Fibroblast of skin of right quadriceps (primary cell): Measurements from ENCODE around the gene TSNAXIP1.
A peak's percentile ranks its signal among the peaks of the same experiment; 100 is the strongest.

Experiments used
- DNase-seq: peaks from one replicate; pipeline ENCODE4 v3.0.0-alpha.2; 2013

Gene TSNAXIP1

DNA sequence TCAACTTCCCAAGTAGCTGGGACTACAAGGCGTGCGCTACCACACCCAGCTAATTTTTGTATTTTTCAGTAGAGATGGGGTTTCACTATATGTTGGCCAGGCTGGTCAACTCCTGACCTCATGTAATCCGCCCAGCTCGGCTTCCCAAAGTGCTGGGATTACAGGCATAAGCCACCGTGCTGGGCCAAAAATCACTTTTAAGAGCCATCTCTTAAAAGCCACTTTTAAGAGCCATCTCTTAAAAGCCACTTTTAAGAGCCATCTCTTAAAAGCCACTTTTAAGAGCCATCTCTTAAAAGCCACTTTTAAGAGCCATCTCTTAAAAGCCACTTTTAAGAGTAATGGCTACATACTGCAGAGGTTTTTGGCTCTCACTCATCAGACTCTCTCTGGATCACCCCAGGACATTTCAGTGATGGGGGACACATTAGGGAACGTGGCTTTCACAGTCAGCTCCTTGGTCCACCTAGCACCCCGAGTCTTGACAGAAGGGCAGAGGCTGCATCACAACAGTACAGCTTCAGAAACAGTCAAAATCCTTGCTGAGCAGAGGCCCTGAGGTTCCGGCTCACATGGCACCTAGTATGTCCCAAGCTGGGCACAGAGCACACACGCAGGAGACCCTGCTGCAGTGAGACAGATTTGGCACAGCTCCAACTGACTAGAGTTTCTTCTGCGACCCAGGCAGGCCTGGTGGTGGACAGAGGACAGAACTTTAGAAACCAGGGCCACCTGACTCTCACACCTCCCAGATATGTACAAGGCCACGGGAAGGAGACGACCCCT is 23.9 kb upstream of the TSNAXIP1 start:
- DNase-seq = no peak

DNA sequence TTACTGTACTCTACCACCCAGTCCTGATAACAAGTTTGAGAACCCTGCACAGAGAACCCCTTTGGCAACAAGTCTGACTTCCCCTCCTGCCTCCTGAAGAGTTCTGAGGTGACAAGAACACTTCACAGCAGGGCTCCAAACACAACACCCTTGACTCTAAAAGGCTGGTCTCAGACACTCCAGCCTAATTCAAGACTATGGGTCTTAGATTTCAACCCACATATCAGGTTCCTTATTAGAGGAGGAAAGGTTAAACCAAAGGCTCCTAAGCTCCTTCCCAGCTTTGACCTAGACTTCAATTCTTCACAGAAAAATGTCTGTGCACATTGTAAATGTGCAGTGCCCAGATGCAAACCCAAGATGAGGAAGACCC is 23.4 kb upstream of the TSNAXIP1 start:
- DNase-seq = no peak

DNA sequence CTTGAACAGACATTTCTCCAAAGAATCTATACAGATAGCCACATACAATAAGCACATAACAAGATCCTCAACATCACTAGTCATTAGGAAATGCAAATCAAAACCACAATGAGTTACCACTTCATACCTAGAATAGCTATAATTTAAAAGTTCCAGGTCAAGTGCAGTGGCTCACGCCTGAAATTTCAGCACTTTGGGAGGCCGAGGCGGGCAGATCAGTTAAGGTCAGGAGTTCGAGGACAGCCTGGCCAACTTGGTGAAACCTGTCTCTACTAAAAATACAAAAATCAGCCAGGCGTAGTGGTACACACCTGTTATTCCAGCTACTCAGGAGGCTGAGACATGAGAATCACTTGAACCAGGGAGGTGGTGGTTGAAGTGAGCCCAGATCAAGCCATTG is 20.2 kb upstream of the TSNAXIP1 start:
- DNase-seq = no peak

GRCh38 chr16:67790071-67790470 is 16.6 kb upstream of the TSNAXIP1 start:
- DNase-seq = no peak

- no peak for DNase-seq
Observed at GRCh38 chr16:67796099-67796718, 10.5 kb upstream of the TSNAXIP1 start.

GRCh38 chr16:67800338-67800926 is 6.3 kb upstream of the TSNAXIP1 start:
- no peak for DNase-seq

DNA sequence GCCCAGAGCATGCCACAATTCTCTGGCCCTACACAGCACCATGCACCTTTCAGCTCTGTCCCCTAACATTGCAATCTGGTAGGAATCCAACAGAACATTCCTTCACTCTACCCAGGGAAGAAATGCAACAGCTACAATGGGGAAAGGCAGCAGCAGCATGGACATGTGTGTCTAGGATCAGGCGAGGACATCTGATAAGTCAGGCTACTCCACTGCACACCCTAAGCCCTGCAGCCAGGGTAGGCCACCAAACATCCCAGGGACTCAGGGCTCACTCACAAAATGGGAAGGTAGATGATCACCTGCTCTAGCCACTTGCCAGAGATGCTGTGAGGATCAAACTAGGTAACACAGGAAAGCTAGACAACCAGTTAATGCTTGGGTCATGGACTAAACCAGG is 5.4 kb upstream of the TSNAXIP1 start:
- no peak for DNase-seq

DNA sequence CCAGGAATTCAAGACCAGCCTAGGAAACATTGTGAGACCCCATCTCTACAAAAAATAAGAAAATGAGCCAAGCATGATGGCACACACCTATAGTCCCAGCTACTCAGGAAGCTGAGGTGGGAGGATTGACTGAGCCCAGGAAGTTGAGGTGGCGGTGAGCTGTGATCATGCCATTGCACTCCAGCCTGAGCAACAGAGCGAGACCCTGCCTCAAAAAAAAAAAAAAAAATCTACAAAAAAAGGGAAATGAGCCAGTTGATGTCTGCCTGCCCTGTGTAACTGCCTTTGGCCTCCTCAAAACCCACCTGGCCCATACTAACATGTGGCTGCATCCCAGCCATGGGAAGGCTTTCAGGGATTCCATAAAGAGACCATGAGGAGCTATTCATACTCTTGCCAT is 4.8 kb upstream of the TSNAXIP1 start:
- DNase-seq = no peak

- no peak for DNase-seq
Observed at GRCh38 chr16:67803894-67804293, 2.8 kb upstream of the TSNAXIP1 start.

- DNase-seq = no peak
Observed at GRCh38 chr16:67804853-67805542, 1.7 kb upstream of the TSNAXIP1 start.

GRCh38 chr16:67805718-67806427 is 816 bp upstream of the TSNAXIP1 start:
- DNase-seq = no peak

DNA sequence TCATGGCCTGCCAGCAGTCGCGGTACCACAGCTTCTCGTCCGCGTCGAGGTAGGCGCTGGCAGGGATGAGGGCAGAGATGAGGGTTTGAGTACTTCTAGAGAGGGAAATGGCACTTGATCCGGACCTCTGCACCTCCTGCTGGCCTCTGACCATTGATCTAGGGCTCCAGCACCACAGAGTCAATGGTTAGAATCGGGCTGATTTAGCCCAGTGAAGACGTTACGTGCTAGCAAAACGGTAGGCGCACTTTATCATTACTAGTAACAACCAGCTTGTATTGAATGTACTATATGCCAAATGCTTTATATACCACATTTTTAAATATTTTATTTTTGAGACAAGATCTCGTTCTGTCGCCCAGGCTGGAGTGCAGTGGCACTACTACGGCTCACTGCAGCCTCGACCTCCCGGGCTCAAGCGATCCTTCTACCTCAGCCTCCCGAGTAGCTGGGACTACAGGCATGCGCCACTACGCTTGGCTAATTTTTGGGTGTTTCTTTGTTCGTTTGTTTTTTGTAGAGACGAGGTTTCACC is 526 bp downstream of the TSNAXIP1 start:
- no peak for DNase-seq

DNA sequence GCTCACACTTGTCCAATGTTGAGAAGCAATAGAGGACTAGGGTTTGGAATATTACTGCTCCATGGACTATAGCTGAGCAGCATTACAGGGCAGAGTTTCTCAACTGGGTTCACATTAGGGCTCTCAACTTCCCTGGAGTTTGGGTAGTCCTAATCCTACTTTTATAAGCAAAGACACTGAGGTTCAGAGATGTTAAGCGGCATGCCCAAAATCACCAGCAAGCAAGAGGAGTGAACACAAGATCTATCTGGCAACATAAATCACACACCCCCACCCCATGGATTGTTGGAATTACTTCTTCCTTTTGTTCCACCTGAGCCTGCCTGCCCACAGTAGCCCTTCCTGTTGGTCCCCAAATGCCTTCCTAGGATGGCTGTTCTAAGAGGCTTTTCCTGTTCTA is 5.2 kb downstream of the TSNAXIP1 start:
- DNase-seq = no peak

DNA sequence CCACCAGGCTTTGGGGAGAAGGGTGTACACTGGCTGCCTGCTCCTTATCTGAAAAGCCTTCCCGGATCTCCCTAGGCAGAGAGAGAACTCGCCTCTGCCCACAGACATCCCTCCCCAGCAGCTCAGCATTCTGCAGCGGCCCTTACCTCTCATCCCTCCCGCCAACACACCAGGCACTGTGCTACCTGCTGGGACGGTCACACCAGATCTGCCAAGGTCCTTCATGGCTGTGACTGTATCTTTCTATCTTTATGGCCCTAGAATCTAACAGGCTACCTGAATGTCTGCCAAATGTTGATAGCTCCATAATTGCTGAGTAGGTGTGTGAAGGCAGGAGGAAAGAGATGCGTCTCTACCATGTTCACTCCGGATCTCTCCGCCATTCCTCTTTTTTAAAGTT is 7.9 kb downstream of the TSNAXIP1 start:
- no peak for DNase-seq

- DNase-seq = no peak
Observed at GRCh38 chr16:67820608-67821259, 14.0 kb downstream of the TSNAXIP1 start.

DNA sequence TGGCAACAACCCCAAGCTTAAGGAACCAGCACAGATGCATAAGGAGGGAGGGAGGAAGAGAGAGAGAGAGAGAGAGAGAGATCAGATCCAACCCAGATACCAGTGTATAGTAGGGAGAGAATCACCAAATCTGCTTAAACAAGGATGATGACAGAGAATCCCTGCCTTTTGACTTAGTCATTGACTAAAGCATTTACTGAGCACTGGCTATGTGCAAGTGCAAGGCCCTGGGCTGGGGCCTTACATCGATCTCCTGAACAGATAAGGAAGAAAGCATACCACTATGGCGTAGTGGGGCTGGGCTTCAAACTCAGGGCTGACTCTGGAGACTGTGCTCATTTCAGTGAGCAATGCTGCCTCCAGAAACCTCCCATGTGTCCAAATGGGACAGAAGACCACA is 15.8 kb downstream of the TSNAXIP1 start:
- peak; percentile 20 for DNase-seq

- no peak for DNase-seq
Observed at GRCh38 chr16:67825119-67825518, 18.4 kb downstream of the TSNAXIP1 start.

DNA sequence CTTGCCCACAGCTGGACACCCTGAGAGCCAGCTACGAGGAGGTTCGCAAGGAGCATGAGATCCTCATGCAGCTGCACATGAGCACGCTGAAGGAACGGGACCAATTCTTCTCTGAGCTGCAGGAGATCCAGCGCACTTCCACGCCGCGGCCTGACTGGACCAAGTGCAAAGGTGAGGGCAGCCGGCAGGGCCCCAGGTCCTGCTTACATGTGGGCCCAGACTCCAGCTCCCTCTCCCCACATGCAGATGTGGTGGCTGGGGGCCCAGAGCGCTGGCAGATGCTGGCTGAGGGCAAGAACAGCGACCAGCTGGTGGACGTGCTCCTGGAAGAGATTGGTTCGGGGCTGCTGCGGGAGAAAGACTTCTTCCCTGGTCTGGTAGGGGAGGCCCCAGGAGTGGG is 19.2 kb downstream of the TSNAXIP1 start:
- DNase-seq = no peak

DNA sequence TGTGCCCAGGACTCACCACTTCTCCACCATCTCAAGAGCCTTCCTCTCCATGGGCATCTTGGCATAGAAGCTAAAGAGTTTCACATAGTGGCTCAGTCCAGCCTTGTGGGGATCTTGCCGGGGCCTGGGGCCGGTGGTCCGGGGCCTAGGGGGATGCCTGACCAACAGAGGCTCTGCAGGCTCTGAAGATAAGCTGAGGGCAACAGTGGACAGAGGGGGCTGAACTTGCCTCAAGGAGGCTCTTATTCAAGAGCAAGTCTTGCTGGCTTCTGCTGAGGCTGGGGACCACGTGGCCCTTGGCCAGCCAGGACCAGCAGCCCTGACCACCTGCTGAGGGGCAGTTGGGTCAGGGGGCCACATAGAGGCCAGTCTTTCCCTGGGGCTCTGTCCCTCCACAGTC is 22.0 kb downstream of the TSNAXIP1 start:
- no peak for DNase-seq

- peak; percentile 61 for DNase-seq
Observed at GRCh38 chr16:67833030-67833414, 26.3 kb downstream of the TSNAXIP1 start.

- DNase-seq = peak; percentile 85
Observed at GRCh38 chr16:67833415-67834241, 26.9 kb downstream of the TSNAXIP1 start.
